ENCODE data around the gene SETBP1. TPM values are rescaled to one million over a fixed set of nuclear protein-coding genes. Genes with fewer than 3 reads are reported as not detected.

The SETBP1 gene
- total and polyA plus RNA-seq, 5 experiments from 2014 or later = 0.16 to 1.6 (median 1.6) TPM; not detected in 2

- DNase-seq = no peak
- POLR2A ChIA-PET = no interaction called here
- no peak overlapping the region for H3K27ac Mint-ChIP-seq
- no peaks in the 10 kb centered on the region for H3K9me3 Mint-ChIP-seq
- H3K27me3 Mint-ChIP-seq = peaks cover 0 to 5% (median 0%) of the 10 kb centered on the region in 5 donors
- ATAC-seq = no peak
- H3K4me3 Mint-ChIP-seq = no peak overlapping the region
- no peaks in the 10 kb centered on the region for H3K4me1 Mint-ChIP-seq
- H3K36me3 Mint-ChIP-seq = no peaks in the 10 kb centered on the region
Observed at GRCh38 chr18:45040879-45041278, 360.2 kb downstream of the SETBP1 start.

GRCh38 chr18:45044787-45045186 is 364.1 kb downstream of the SETBP1 start:
- H3K9me3 Mint-ChIP-seq = peaks cover 0 to 3% (median 0%) of the 10 kb centered on the region in 9 donors
- no peak overlapping the region for H3K27ac Mint-ChIP-seq
- H3K4me3 Mint-ChIP-seq = no peak overlapping the region
- peaks cover 0 to 5% (median 0%) of the 10 kb centered on the region in 5 donors for H3K27me3 Mint-ChIP-seq
- DNase-seq = no peak
- no peak for ATAC-seq
- H3K36me3 Mint-ChIP-seq = no peaks in the 10 kb centered on the region
- POLR2A ChIA-PET = no interaction called here
- H3K4me1 Mint-ChIP-seq = no peaks in the 10 kb centered on the region

GRCh38 chr18:45046228-45046627 is 365.5 kb downstream of the SETBP1 start:
- Mint-ChIP-seq H3K4me3 (no peak overlapping the region), H3K9me3 (peaks cover 0 to 3% (median 0%) of the 10 kb centered on the region in 9 donors), H3K27me3 (peaks cover 0 to 5% (median 0%) of the 10 kb centered on the region in 5 donors), H3K4me1 (no peaks in the 10 kb centered on the region), H3K36me3 (no peaks in the 10 kb centered on the region), H3K27ac (no peak overlapping the region)
- POLR2A ChIA-PET = no interaction called here
- ATAC-seq = no peak
- DNase-seq = no peak

- POLR2A ChIA-PET = no interaction called here
Observed at GRCh38 chr18:45046961-45047360, 366.3 kb downstream of the SETBP1 start.

GRCh38 chr18:45049578-45050319 is 369.1 kb downstream of the SETBP1 start:
- no peak for ATAC-seq
- Mint-ChIP-seq H3K4me3 (no peak overlapping the region), H3K27ac (no peak overlapping the region), H3K4me1 (no peaks in the 10 kb centered on the region), H3K36me3 (no peaks in the 10 kb centered on the region), H3K9me3 (peaks cover 0 to 3% (median 0%) of the 10 kb centered on the region in 9 donors), H3K27me3 (peaks cover 0 to 3% (median 0%) of the 10 kb centered on the region in 5 donors)
- no peak for DNase-seq
- POLR2A ChIA-PET = no interaction called here

More at GRCh38 chr18:45046961-45047360, 366.3 kb downstream of the SETBP1 start:
- Mint-ChIP-seq H3K4me3 (no peak overlapping the region), H3K36me3 (no peaks in the 10 kb centered on the region), H3K4me1 (no peaks in the 10 kb centered on the region), H3K27me3 (peaks cover 0 to 5% (median 0%) of the 10 kb centered on the region in 5 donors), H3K27ac (no peak overlapping the region), H3K9me3 (peaks cover 0 to 3% (median 0%) of the 10 kb centered on the region in 9 donors)
- no peak for DNase-seq
- ATAC-seq = no peak

GRCh38 chr18:45050712-45051601 is 370.3 kb downstream of the SETBP1 start:
- no peak for DNase-seq
- ATAC-seq = no peak
- no peaks in the 10 kb centered on the region for H3K4me1 Mint-ChIP-seq
- peaks cover 0 to 3% (median 0%) of the 10 kb centered on the region in 9 donors for H3K9me3 Mint-ChIP-seq
- POLR2A ChIA-PET = no interaction called here
- H3K4me3 Mint-ChIP-seq = no peak overlapping the region
- H3K27me3 Mint-ChIP-seq = no peaks in the 10 kb centered on the region
- no peak overlapping the region for H3K27ac Mint-ChIP-seq
- H3K36me3 Mint-ChIP-seq = no peaks in the 10 kb centered on the region

- H3K27ac Mint-ChIP-seq = no peak overlapping the region
- no peaks in the 10 kb centered on the region for H3K36me3 Mint-ChIP-seq
- ATAC-seq = no peak
- H3K27me3 Mint-ChIP-seq = no peaks in the 10 kb centered on the region
- H3K4me3 Mint-ChIP-seq = no peak overlapping the region
- POLR2A ChIA-PET = no interaction called here
- H3K9me3 Mint-ChIP-seq = no peaks in the 10 kb centered on the region
- H3K4me1 Mint-ChIP-seq = no peaks in the 10 kb centered on the region
- no peak for DNase-seq
Observed at GRCh38 chr18:45054636-45055035, 373.9 kb downstream of the SETBP1 start.

- Mint-ChIP-seq H3K9me3 (no peaks in the 10 kb centered on the region), H3K4me3 (no peak overlapping the region), H3K27ac (no peak overlapping the region), H3K27me3 (no peaks in the 10 kb centered on the region), H3K36me3 (no peaks in the 10 kb centered on the region), H3K4me1 (no peaks in the 10 kb centered on the region)
- POLR2A ChIA-PET = no interaction called here
- DNase-seq (no peak), ATAC-seq (no peak)
Observed at GRCh38 chr18:45055811-45056210, 375.1 kb downstream of the SETBP1 start.

- no peak for DNase-seq
- Mint-ChIP-seq H3K36me3 (no peaks in the 10 kb centered on the region), H3K4me1 (no peaks in the 10 kb centered on the region), H3K4me3 (no peak overlapping the region), H3K27ac (no peak overlapping the region), H3K27me3 (no peaks in the 10 kb centered on the region), H3K9me3 (no peaks in the 10 kb centered on the region)
- ATAC-seq = no peak
- POLR2A ChIA-PET = no interaction called here
Observed at GRCh38 chr18:45056926-45057325, 376.2 kb downstream of the SETBP1 start.

- ATAC-seq = no peak
- POLR2A ChIA-PET = no interaction called here
- H3K27ac Mint-ChIP-seq = no peak overlapping the region
Observed at GRCh38 chr18:45057955-45058600, 377.4 kb downstream of the SETBP1 start.

GRCh38 chr18:45059695-45060094 is 379.0 kb downstream of the SETBP1 start:
- no peak for ATAC-seq

More at GRCh38 chr18:45057955-45058600, 377.4 kb downstream of the SETBP1 start:
- no peaks in the 10 kb centered on the region for H3K36me3 Mint-ChIP-seq
- H3K9me3 Mint-ChIP-seq = peaks cover 0 to 3% (median 0%) of the 10 kb centered on the region in 9 donors
- H3K4me3 Mint-ChIP-seq = no peak overlapping the region
- no peaks in the 10 kb centered on the region for H3K27me3 Mint-ChIP-seq
- no peaks in the 10 kb centered on the region for H3K4me1 Mint-ChIP-seq
- no peak for DNase-seq

GRCh38 chr18:45060102-45060501 is 379.4 kb downstream of the SETBP1 start:
- Mint-ChIP-seq H3K27me3 (no peaks in the 10 kb centered on the region), H3K36me3 (no peaks in the 10 kb centered on the region), H3K27ac (no peak overlapping the region), H3K4me1 (no peaks in the 10 kb centered on the region), H3K4me3 (no peak overlapping the region), H3K9me3 (peaks cover 0 to 3% (median 0%) of the 10 kb centered on the region in 9 donors)
- DNase-seq (no peak), ATAC-seq (no peak)
- POLR2A ChIA-PET = no interaction called here

More at GRCh38 chr18:45059695-45060094, 379.0 kb downstream of the SETBP1 start:
- no peaks in the 10 kb centered on the region for H3K27me3 Mint-ChIP-seq
- H3K9me3 Mint-ChIP-seq = peaks cover 0 to 3% (median 0%) of the 10 kb centered on the region in 9 donors
- no peak overlapping the region for H3K4me3 Mint-ChIP-seq
- no peak overlapping the region for H3K27ac Mint-ChIP-seq
- H3K36me3 Mint-ChIP-seq = no peaks in the 10 kb centered on the region
- POLR2A ChIA-PET = no interaction called here
- H3K4me1 Mint-ChIP-seq = no peaks in the 10 kb centered on the region
- DNase-seq = no peak

GRCh38 chr18:45061359-45061758 is 380.7 kb downstream of the SETBP1 start:
- Mint-ChIP-seq H3K27me3 (no peaks in the 10 kb centered on the region), H3K9me3 (peaks cover 0 to 3% (median 0%) of the 10 kb centered on the region in 9 donors), H3K36me3 (no peaks in the 10 kb centered on the region), H3K4me3 (no peak overlapping the region), H3K27ac (no peak overlapping the region), H3K4me1 (peaks cover 0 to 9% (median 0%) of the 10 kb centered on the region in 4 donors)
- ATAC-seq (no peak), DNase-seq (no peak)
- POLR2A ChIA-PET = no interaction called here
